Adipocyte (in vitro differentiated cells): ENCODE measurements around the gene ZSCAN22.

Experiments used
- DNase-seq: peaks from one replicate; pipeline ENCODE4 v3.0.0-alpha.2; 2015; ENCODE audit warnings: low read depth
- H3K27me3 ChIP-seq: replicated peaks from 2 replicates; pipeline ENCODE4 v1.7.0; 2013; ENCODE audit warnings: mild to moderate bottlenecking, low read length, moderate library complexity; ENCODE audit not compliant: control insufficient read depth, insufficient read depth
- H3K36me3 ChIP-seq: 2 replicates; pipeline ENCODE4 v1.7.0; 2013; ENCODE audit warnings: low read length, mild to moderate bottlenecking, moderate library complexity; ENCODE audit not compliant: control insufficient read depth, insufficient read depth, severe bottlenecking
- H3K4me1 ChIP-seq: 2 replicates; pipeline ENCODE4 v1.7.0; 2013; ENCODE audit warnings: mild to moderate bottlenecking, low read length, moderate library complexity; ENCODE audit not compliant: control insufficient read depth, insufficient read depth
- H3K4me3 ChIP-seq: 2 replicates; pipeline ENCODE4 v1.7.0; 2013; ENCODE audit warnings: mild to moderate bottlenecking, low read length, moderate library complexity
- H3K9ac ChIP-seq: 2 replicates; pipeline ENCODE4 v1.7.0; 2013; ENCODE audit warnings: mild to moderate bottlenecking, low read length, moderate library complexity
- H3K9me3 ChIP-seq: 2 replicates; pipeline ENCODE4 v1.7.0; 2013; ENCODE audit warnings: mild to moderate bottlenecking, low read length, moderate library complexity; ENCODE audit not compliant: control insufficient read depth

The ZSCAN22 gene

DNA sequence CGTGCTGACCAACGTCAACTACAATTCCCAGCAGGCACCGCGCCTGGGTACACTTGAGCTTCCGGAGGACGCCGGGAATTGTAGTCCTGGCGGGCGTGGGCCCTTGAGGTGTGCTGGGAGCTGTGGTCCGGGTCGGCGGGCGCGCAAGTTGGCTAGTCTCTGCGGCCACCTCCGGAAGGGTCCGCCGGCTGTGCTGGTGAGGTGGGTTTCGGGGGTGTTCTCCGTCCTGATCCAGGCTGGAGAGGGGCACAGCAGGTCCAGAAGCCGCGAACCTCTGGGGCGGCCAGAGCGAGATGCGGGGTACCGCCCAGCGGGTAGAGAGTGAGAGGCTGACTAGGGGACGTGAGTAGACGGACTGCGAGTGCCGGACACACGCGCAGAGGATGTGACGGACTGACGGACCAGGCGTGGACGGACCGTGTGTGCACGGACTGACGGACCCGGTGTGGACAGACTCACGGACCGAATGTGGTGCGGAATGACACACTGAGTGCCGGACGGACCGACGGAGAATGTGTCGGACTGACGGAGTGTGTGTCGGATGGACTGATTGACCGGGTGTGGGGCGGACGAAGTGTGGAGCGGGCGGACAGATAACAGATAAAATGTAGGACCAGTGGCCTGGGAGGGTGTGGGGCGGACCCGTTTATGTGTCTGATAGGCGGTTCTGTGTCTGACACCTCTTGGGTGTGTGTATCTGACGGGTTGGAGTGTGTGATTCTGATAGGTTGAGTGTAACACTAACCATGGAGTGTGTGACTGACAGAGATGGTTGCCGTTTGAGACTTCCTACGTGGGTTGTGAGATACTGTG is at the start of gene ZSCAN22:
Gene ZSCAN22 (plus strand): TSS at position 81 of the 813 bp plus-strand sequence. CDS start 7,809 bp downstream, outside the sequence.
- Histone ChIP-seq H3K9me3 (no peaks in the 10 kb centered on the region), H3K27me3 (no peaks in the 10 kb centered on the region), H3K4me1 (peaks cover 19% of the 10 kb centered on the region), H3K4me3 (peak within 1 kb of the TSS; percentile 92), H3K36me3 (no peaks in the 10 kb centered on the region), H3K9ac (peak within 1 kb of the TSS; percentile 91)
- DNase-seq = peak; percentile 99

DNA sequence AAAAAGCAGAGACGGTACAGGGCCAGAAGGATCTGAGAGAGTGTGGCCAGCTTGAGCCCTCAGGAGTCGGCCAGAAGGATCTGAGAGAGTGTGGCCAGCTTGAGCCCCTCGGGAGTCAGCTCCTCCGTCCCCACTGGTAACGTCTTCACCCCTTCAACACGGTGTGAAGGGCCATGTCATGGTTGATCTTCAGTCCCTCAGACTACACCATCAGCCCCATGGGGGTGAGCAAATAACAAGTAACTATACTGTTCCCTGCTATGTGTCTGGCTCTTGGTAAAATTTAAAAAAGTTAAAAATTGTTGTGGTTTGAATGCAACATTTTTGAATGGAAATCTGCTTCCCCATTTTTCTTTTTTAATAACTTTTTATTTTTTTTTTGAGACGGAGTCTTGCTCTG is 49.6 kb upstream of the ZSCAN22 start:
- Histone ChIP-seq H3K4me1 (peaks cover 16% of the 10 kb centered on the region), H3K9me3 (peaks cover 30% of the 10 kb centered on the region), H3K9ac (no peak overlapping the region), H3K36me3 (peaks cover 39% of the 10 kb centered on the region), H3K4me3 (peak overlapping the region; percentile 95), H3K27me3 (no peaks in the 10 kb centered on the region)
- no peak for DNase-seq

DNA sequence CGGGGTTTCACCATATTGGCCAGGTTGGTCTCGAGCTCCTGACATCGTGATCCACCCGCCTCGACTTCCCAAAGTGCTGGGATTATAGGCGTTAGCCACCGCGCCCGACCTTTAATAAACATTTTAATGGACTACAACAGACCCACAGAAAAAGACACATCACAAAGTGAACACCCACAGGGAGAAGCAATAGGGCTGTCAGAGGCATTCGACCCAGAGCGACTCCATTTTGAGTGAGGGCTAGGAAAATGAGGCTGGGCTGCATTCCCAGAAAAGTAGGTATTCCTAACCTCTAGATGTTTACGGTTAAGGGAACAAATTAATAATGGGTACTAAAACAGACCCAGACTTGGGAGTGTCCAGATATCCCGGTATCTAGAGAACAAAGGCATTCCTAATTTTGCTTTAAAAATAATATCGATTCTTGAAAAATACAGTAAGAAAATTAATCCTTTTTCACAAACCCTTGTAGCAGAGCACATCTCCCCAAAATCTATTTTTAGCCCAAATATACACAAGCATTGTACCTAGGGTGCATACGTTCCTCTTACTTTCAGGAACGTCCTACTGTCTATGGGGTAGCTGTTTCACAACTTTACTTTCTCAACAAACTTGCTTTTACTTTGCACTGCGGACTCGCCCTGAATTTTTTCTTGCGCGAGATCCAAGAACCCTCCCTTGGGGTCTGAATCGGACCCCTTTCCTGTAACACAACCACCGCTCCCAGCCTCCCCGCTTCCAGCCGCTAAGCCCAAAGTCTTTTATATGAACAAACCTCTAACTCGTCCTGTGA is 48.9 kb upstream of the ZSCAN22 start:
- peaks cover 16% of the 10 kb centered on the region for H3K4me1 ChIP-seq
- no peaks in the 10 kb centered on the region for H3K27me3 ChIP-seq
- DNase-seq = no peak
- peaks cover 35% of the 10 kb centered on the region for H3K36me3 ChIP-seq
- peak overlapping the region; percentile 98 for H3K9ac ChIP-seq
- peak overlapping the region; percentile 95 for H3K4me3 ChIP-seq
- H3K9me3 ChIP-seq = peaks cover 25% of the 10 kb centered on the region

- H3K27me3 ChIP-seq = no peaks in the 10 kb centered on the region
- H3K9me3 ChIP-seq = peaks cover 25% of the 10 kb centered on the region
- peak; percentile 99 for DNase-seq
- peaks cover 33% of the 10 kb centered on the region for H3K36me3 ChIP-seq
- peak within 1 kb of the TSS; percentile 95 for H3K4me3 ChIP-seq
- H3K9ac ChIP-seq = peak within 1 kb of the TSS; percentile 98
- H3K4me1 ChIP-seq = peaks cover 16% of the 10 kb centered on the region
Observed at GRCh38 chr19:58278541-58279041, 48.2 kb upstream of the ZSCAN22 start, which contains the start of gene ZNF8. Gene ZNF8 (plus strand): TSS chr19:58278955. CDS start chr19:58279082, 127 bp downstream.

DNA sequence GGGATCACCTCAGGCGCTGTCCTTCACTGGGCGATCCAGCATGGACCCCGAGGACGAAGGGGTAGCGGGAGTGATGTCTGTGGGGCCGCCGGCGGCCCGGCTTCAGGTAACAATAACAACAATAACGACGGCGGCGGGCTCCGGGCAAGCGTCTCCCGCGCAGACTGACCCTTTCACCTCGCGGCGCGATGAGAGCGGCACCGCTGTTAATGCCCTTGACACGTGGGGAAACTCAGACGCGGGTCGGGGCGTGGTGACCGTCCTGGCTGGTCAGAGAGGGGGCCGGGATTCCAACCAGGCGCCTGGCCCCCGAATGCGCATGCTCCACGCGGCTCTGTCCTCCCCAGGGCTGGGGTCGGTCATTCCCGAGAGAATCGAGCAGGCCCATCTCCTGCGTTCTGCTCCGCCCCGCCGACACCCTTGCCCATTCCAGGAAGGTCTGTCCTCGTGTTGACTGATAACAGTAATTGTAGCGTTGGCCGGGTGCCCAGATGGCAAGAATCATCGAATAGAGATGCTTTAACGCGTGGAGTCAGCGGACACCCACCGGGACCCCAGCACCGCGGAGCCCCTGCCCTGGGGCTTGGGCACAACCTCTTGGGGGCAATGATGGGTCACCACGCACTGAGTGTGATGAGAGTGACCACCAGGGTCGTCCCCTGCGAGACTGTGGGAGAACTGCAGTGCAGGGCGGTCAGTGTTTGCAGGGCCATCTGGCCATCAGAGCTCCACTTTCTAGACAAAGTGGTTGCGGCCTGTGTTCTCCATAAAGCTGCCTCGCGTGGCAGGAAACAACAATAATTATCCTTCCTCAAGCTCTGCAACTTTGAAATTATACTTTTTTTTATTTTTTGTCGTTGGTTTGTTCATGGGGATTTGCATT is 47.5 kb upstream of the ZSCAN22 start:
- peak; percentile 78 for DNase-seq
- Histone ChIP-seq H3K9me3 (peaks cover 23% of the 10 kb centered on the region), H3K4me3 (peak overlapping the region; percentile 95), H3K27me3 (no peaks in the 10 kb centered on the region), H3K36me3 (peaks cover 30% of the 10 kb centered on the region), H3K9ac (peak overlapping the region; percentile 98), H3K4me1 (peaks cover 16% of the 10 kb centered on the region)

DNA sequence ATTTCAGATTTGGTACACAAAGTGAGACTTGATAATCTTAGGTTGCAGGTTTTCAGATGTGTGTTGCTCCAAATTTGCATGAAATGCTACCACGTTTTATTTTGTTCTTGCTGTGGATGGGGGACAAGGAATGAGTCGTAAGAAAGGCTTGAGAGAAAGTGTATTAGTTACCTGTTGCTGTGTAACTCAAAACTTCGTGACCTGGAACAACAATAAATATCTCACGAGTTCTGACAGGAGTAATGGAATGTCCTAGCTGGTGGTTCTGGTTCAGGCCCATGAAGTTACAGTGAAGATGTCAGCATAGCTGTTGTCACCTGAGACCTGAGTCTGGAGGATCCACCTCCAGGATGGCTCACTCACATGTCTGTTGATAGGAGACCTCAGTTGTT is 46.9 kb upstream of the ZSCAN22 start:
- Histone ChIP-seq H3K9ac (peak overlapping the region; percentile 98), H3K4me3 (peak overlapping the region; percentile 95), H3K9me3 (peaks cover 18% of the 10 kb centered on the region), H3K36me3 (peaks cover 26% of the 10 kb centered on the region), H3K27me3 (no peaks in the 10 kb centered on the region), H3K4me1 (peaks cover 16% of the 10 kb centered on the region)
- DNase-seq = no peak

DNA sequence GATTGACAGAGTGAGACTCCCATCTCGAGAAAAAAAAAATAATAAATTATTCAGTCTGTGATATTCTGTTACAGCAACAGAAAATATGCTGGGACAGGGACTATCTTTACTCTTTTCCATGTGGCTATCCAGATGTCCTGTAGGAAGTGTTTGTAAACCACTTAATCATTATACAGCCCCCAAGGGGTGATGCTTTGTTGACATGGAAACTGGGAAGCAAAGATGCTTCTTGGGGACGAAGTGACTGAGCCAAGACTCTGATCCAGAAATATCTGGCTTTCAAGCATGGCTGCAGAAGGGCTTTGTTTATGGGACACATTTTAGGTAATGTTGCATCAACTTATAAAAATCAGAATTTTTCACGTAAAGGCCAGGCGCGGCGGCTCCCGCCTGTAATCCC is 42.6 kb upstream of the ZSCAN22 start:
- H3K9ac ChIP-seq = no peak overlapping the region
- H3K4me1 ChIP-seq = peaks cover 11% of the 10 kb centered on the region
- H3K27me3 ChIP-seq = no peaks in the 10 kb centered on the region
- no peak for DNase-seq
- H3K9me3 ChIP-seq = no peaks in the 10 kb centered on the region
- no peak overlapping the region for H3K4me3 ChIP-seq
- H3K36me3 ChIP-seq = peaks cover 57% of the 10 kb centered on the region

DNA sequence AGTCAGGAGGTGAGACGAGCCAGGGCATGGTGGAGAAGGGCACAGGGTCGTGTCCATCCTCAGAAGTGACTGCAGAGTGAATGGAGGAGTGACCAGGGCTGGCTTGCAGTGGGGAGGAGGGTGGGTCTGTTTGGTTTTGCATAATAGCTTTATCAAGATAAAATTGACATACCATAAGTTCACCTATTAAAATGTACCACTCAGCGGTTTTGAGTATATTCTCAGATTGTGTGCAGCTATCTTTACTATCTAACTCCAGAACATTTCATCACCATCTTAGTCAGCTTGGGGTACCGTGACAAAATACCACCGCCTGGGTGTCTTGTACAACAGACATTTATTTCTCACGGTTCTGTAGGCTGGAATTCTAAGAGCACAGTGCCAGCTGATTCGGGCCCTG is 34.9 kb upstream of the ZSCAN22 start:
- H3K9ac ChIP-seq = no peak overlapping the region
- DNase-seq = no peak
- no peak overlapping the region for H3K4me3 ChIP-seq
- H3K36me3 ChIP-seq = peaks cover 87% of the 10 kb centered on the region
- H3K4me1 ChIP-seq = no peaks in the 10 kb centered on the region
- H3K27me3 ChIP-seq = no peaks in the 10 kb centered on the region
- peaks cover 48% of the 10 kb centered on the region for H3K9me3 ChIP-seq

DNA sequence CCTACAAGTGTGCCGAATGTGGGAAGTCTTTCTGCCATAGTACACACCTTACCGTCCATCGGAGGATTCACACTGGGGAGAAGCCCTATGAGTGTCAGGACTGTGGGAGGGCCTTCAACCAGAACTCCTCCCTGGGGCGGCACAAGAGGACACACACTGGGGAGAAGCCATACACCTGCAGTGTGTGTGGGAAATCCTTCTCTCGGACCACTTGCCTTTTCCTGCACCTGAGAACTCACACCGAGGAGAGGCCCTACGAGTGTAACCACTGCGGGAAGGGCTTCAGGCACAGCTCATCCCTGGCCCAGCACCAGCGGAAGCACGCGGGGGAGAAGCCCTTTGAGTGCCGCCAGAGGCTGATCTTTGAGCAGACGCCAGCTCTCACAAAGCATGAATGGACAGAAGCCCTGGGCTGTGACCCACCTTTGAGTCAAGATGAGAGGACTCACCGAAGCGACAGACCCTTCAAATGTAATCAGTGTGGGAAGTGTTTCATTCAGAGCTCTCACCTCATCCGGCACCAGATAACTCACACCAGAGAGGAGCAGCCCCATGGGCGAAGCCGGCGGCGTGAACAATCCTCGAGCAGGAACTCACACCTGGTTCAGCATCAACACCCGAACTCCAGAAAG is 31.9 kb upstream of the ZSCAN22 start:
- peaks cover 71% of the 10 kb centered on the region for H3K36me3 ChIP-seq
- H3K9ac ChIP-seq = no peak overlapping the region

GRCh38 chr19:58296104-58296503 is 30.7 kb upstream of the ZSCAN22 start:
- no peak for DNase-seq
- H3K9me3 ChIP-seq = peaks cover 46% of the 10 kb centered on the region
- H3K4me3 ChIP-seq = no peak overlapping the region
- peaks cover 74% of the 10 kb centered on the region for H3K36me3 ChIP-seq
- H3K9ac ChIP-seq = no peak overlapping the region
- no peaks in the 10 kb centered on the region for H3K27me3 ChIP-seq
- no peaks in the 10 kb centered on the region for H3K4me1 ChIP-seq

More for the DNA sequence above, 31.9 kb upstream of the ZSCAN22 start:
- Histone ChIP-seq H3K27me3 (no peaks in the 10 kb centered on the region), H3K4me3 (peak overlapping the region; percentile 20), H3K4me1 (no peaks in the 10 kb centered on the region), H3K9me3 (peaks cover 48% of the 10 kb centered on the region)
- no peak for DNase-seq
